ENCODE results near the gene SLC25A48. TPM values are rescaled to one million over a fixed set of nuclear protein-coding genes. Genes with fewer than 3 reads are reported as not detected.

SLC25A48 gene
- total RNA-seq, 1 experiment from 2014 or later, result not detected

- DNase-seq (ENCODE audit: low spot score), result no peak
- no peak overlapping the region for H3K4me3 ChIP-seq (ENCODE audit: low read depth, low read length, poor library complexity, severe bottlenecking)
- H3K4me1 ChIP-seq (ENCODE audit: insufficient read depth, low read length, poor library complexity, severe bottlenecking), result no peaks in the 10 kb centered on the region
- peaks cover 64% of the 10 kb centered on the region for H3K27me3 ChIP-seq (replicated peaks; ENCODE audit: insufficient read depth, low read depth, low read length, poor library complexity)
- H3K36me3 ChIP-seq (ENCODE audit: insufficient read depth, low read length, poor library complexity, severe bottlenecking), result no peaks in the 10 kb centered on the region
- CTCF ChIA-PET, result no interaction called here
- H3K27ac ChIP-seq (ENCODE audit: low read depth, low read length, poor library complexity, severe bottlenecking), result no peak overlapping the region
- no TSS peak for BruUV-seq (replicated peaks)
- intact Hi-C loops (cut with micrococcal nuclease; ENCODE audit: unreplicated experiment), result no loop called here
- TF ChIP-seq CTCF (conservative IDR thresholded peaks at IDR 0.05; ENCODE audit: low read depth, low read length) (no peak), EZH2 (IDR thresholded peaks at IDR 0.05; ENCODE audit: borderline replicate concordance, low read depth, low read length, poor library complexity, severe bottlenecking) (no peak)
- POLR2A ChIA-PET (ENCODE audit: low non-redundant PET), result no interaction called here
- no peaks in the 10 kb centered on the region for H3K9me3 ChIP-seq (ENCODE audit: low read depth, low read length, poor library complexity, severe bottlenecking)
Observed at GRCh38 chr5:135839566-135839965, 5.1 kb downstream of the SLC25A48 start.

GRCh38 chr5:135840959-135841358, 6.5 kb downstream of the SLC25A48 start:
- Histone ChIP-seq H3K27ac (ENCODE audit: low read depth, low read length, poor library complexity, severe bottlenecking) (no peak overlapping the region), H3K9me3 (ENCODE audit: low read depth, low read length, poor library complexity, severe bottlenecking) (no peaks in the 10 kb centered on the region), H3K4me3 (ENCODE audit: low read depth, low read length, poor library complexity, severe bottlenecking) (no peak overlapping the region), H3K36me3 (ENCODE audit: insufficient read depth, low read length, poor library complexity, severe bottlenecking) (no peaks in the 10 kb centered on the region), H3K27me3 (replicated peaks; ENCODE audit: insufficient read depth, low read depth, low read length, poor library complexity) (peaks cover 50% of the 10 kb centered on the region), H3K4me1 (ENCODE audit: insufficient read depth, low read length, poor library complexity, severe bottlenecking) (no peaks in the 10 kb centered on the region)
- ChIA-PET POLR2A (ENCODE audit: low non-redundant PET) (no interaction called here), CTCF (no interaction called here)
- no peak for TF ChIP-seq EZH2 (IDR thresholded peaks at IDR 0.05; ENCODE audit: borderline replicate concordance, low read depth, low read length, poor library complexity, severe bottlenecking)
- TF ChIP-seq CTCF (conservative IDR thresholded peaks at IDR 0.05; ENCODE audit: low read depth, low read length), result no peak
- no TSS peak for BruUV-seq (replicated peaks)
- intact Hi-C loops (cut with micrococcal nuclease; ENCODE audit: unreplicated experiment), result no loop called here
- no peak for DNase-seq (ENCODE audit: low spot score)

- TF ChIP-seq EZH2 (IDR thresholded peaks at IDR 0.05; ENCODE audit: borderline replicate concordance, low read depth, low read length, poor library complexity, severe bottlenecking) (no peak), CTCF (conservative IDR thresholded peaks at IDR 0.05; ENCODE audit: low read depth, low read length) (no peak)
- H3K4me1 ChIP-seq (ENCODE audit: insufficient read depth, low read length, poor library complexity, severe bottlenecking), result no peaks in the 10 kb centered on the region
- no peak overlapping the region for H3K27ac ChIP-seq (ENCODE audit: low read depth, low read length, poor library complexity, severe bottlenecking)
- DNase-seq (ENCODE audit: low spot score), result no peak
- no peaks in the 10 kb centered on the region for H3K9me3 ChIP-seq (ENCODE audit: low read depth, low read length, poor library complexity, severe bottlenecking)
- ChIA-PET POLR2A (ENCODE audit: low non-redundant PET) (no interaction called here), CTCF (no interaction called here)
- H3K36me3 ChIP-seq (ENCODE audit: insufficient read depth, low read length, poor library complexity, severe bottlenecking), result no peaks in the 10 kb centered on the region
- intact Hi-C loops (cut with micrococcal nuclease; ENCODE audit: unreplicated experiment), result no loop called here
- BruUV-seq (replicated peaks), result no TSS peak
- H3K27me3 ChIP-seq (replicated peaks; ENCODE audit: insufficient read depth, low read depth, low read length, poor library complexity), result peaks cover 33% of the 10 kb centered on the region
- H3K4me3 ChIP-seq (ENCODE audit: low read depth, low read length, poor library complexity, severe bottlenecking), result no peak overlapping the region
Observed at GRCh38 chr5:135842737-135843136, 8.3 kb downstream of the SLC25A48 start.

Data from A673 (cell line).